Muscle layer of colon (tissue), 2 donors: ENCODE measurements around the gene F13A1.

Source experiments
- H3K27ac ChIP-seq: one replicate; pipeline ENCODE4 v1.7.0; 2013; ENCODE audit warnings: low read depth, mild to moderate bottlenecking, low read length, moderate library complexity
- H3K27me3 ChIP-seq, 2 donors: one replicate each; pipeline ENCODE4 v1.7.0; 2013; ENCODE audit warnings: low read length in 2 of 2, mild to moderate bottlenecking in 2 of 2; ENCODE audit not compliant: insufficient read depth in 2 of 2, control insufficient read depth in 1 of 2
- H3K36me3 ChIP-seq: one replicate; pipeline ENCODE4 v1.7.0; 2013; ENCODE audit warnings: mild to moderate bottlenecking, low read length; ENCODE audit not compliant: insufficient read depth
- H3K4me1 ChIP-seq: one replicate; pipeline ENCODE4 v1.7.0; 2013; ENCODE audit warnings: mild to moderate bottlenecking, low read length; ENCODE audit not compliant: insufficient read depth
- H3K4me3 ChIP-seq, 2 donors: one replicate each; pipeline ENCODE4 v1.7.0; 2013; ENCODE audit warnings: low read length in 2 of 2, low read depth in 1 of 2, mild to moderate bottlenecking in 1 of 2, moderate library complexity in 1 of 2
- H3K9ac ChIP-seq: one replicate; pipeline ENCODE4 v1.7.0; 2013; ENCODE audit warnings: low read length
- H3K9me3 ChIP-seq: one replicate; pipeline ENCODE4 v1.7.0; 2013; ENCODE audit warnings: mild to moderate bottlenecking, low read length
- donor health status: abdominal sarcoma.
- donor health status: Adenocarcinoma of cecum.

Gene F13A1

DNA sequence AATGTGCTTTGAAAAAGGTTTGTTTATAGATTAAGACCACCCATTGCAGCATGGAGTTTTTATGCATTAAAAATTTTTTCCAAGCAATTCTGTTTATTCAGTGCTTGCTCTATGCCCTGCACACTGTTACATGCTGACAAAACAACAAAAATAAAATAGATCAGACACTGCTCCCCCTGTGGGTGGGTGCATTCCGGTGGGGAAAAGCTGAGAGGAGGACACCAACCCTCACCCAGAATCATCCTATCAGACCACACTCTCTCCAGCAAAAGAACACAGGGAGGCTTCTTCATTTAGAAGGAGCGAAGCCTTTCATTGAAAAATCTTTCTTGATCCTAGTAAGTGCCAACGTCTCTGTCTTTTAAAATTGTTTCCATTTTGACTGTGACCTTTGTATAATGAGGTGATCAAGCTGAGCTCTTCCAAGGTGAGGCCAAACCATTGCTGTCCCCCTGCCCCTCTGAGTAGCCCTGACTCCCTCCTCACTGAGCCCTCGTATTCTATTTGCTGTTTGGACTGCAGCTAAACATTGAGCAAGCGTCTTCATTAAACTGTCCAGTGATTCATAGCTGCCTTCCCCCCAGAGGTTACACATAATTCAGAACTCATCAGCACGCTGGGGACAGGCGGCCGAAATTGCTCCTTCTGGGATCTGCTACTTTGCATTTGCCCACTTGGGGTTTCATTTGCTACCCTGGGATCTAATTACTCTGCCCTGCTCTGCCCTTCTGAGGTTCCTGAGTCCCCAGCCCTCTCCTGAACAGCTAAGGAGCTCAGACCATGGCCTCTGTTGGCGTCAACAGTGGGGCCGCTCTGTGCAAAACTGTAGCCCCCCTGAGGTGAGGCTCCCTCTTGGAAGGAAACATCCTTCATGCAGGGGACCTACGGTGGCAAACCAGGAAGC is 102.4 kb downstream of the F13A1 start:
- Histone ChIP-seq H3K4me1 (no peaks in the 10 kb centered on the region), H3K27me3 (no peaks in the 10 kb centered on the region), H3K36me3 (no peaks in the 10 kb centered on the region), H3K4me3 (no peak overlapping the region), H3K9me3 (no peaks in the 10 kb centered on the region), H3K9ac (no peak overlapping the region), H3K27ac (no peak overlapping the region)

DNA sequence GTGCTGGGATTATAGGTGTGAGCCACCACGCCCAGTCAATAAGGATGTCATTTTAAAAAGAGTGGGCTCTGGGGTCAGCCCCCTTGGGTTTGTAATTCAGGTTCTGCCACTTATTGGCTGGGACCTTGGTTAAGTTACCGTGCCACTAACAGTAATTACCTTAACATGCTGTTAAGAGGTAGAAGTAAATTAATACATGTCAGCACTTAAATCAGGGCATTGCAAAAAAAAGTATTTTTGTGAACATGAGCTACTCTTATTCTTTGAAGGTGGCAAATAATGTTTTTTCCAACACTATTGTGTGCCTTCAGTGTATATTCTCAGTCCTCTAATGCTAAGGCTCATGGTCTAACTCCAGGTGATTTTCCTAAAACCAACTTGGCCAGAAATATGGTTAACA is 109.5 kb downstream of the F13A1 start:
- Histone ChIP-seq H3K27me3 (no peaks in the 10 kb centered on the region), H3K4me1 (no peaks in the 10 kb centered on the region), H3K9ac (no peak overlapping the region), H3K27ac (no peak overlapping the region), H3K9me3 (peaks cover 4% of the 10 kb centered on the region), H3K36me3 (no peaks in the 10 kb centered on the region), H3K4me3 (no peak overlapping the region)

DNA sequence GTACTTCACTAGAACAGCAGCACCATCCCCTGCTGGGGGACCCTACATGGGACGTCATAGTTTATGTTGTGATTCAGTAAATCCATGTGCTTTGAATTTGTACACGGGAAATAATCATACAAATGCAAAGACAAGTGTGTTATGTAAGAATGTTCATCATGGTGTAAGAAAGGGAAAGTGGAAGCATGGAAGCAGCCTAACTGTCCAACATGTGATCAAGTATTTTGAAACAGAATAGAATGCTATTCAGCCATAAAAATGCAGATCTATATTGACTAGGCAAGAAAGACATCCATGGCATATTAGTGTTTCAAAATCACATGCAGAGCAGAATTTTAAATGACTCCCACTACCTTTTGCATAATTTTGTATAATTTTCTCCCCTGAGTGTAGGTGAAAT is 117.6 kb downstream of the F13A1 start:
- no peaks in the 10 kb centered on the region for H3K27me3 ChIP-seq
- H3K36me3 ChIP-seq, result no peaks in the 10 kb centered on the region
- no peaks in the 10 kb centered on the region for H3K9me3 ChIP-seq
- H3K4me1 ChIP-seq, result no peaks in the 10 kb centered on the region
- H3K4me3 ChIP-seq, result no peak overlapping the region
- no peak overlapping the region for H3K9ac ChIP-seq
- H3K27ac ChIP-seq, result no peak overlapping the region

DNA sequence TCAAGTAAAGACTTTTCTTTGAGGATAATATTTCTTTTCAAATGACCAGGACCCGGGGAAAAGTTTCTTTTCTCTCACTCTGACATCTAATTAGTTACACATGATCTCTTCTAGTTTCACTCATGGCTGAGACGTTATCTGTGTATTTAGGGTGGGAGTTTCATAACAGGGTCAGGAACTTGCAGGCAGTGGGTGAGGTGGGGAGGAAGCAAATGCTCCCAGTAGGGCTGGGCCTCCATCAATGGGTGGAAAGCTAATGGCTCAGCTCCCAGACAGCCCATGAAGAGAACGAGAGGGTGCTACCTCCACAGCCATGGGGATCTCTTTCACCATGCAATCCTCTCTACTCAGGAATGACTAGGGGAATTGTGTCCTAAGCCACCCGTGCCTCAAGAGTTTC is 119.3 kb downstream of the F13A1 start:
- Histone ChIP-seq H3K27me3 (no peaks in the 10 kb centered on the region), H3K36me3 (no peaks in the 10 kb centered on the region), H3K4me1 (no peaks in the 10 kb centered on the region), H3K9ac (no peak overlapping the region), H3K27ac (no peak overlapping the region), H3K4me3 (no peak overlapping the region), H3K9me3 (no peaks in the 10 kb centered on the region)

DNA sequence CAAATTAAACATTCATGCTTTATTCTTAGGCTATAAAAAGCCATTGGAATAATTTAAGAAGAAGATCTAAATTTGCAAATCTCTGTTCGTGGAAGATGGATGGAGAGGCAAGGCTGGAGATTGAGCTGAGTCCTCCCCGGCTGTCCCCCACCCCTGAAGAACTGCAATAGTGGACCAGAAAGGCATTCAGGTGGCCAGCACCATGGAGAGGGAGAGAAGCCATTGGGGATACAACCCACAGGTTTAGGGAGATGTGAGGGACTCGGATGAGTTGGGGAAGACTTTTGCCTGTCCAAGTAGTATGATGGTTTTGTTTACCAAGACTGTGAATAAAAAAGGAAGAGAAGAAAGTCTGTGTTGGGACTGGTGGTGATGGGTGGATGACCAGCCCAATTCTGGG is 120.8 kb downstream of the F13A1 start:
- H3K9ac ChIP-seq, result no peak overlapping the region
- H3K27ac ChIP-seq, result no peak overlapping the region
- no peaks in the 10 kb centered on the region for H3K27me3 ChIP-seq
- no peak overlapping the region for H3K4me3 ChIP-seq
- no peaks in the 10 kb centered on the region for H3K4me1 ChIP-seq
- no peaks in the 10 kb centered on the region for H3K9me3 ChIP-seq
- H3K36me3 ChIP-seq, result no peaks in the 10 kb centered on the region

DNA sequence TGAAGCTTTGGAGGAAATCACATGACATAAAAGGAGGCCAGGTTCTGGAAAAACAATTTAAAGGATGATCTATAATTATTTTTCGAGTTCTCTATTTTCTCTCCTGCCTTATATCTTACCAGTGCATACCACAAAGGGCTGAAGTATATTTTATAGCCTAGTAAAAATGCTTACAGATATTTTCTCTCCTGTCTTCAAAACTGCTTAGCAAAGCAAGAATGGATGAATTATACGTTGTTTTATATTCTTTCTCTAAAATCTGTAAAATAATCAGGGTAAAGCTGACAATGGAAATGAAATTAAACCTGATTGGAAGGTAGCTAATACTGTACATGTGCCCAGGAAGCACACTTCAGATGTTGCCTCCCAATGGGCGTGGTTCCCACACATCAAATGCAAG is 123.7 kb downstream of the F13A1 start:
- Histone ChIP-seq H3K4me3 (no peak overlapping the region), H3K9ac (no peak overlapping the region), H3K4me1 (no peaks in the 10 kb centered on the region), H3K27ac (no peak overlapping the region), H3K9me3 (no peaks in the 10 kb centered on the region), H3K27me3 (no peaks in the 10 kb centered on the region), H3K36me3 (no peaks in the 10 kb centered on the region)

DNA sequence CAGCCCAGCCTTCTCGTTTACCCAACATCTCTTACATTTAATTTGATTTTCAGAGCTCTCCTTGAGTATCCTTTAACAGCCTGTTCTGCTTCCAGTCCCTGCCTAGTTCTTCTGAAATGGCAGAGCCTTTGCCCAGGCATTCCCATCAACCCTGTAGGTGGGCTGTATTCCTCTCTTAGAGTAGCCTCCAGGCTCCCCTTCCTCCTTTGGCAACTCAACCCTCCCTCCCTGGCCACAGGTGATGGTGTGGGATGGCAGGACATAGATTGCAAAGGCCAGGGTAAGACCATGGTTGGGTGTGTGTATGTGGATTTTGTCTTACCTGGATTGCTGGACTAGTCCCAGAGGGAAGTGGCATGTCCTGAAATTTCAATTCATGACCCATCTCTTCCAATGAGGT is 125.4 kb downstream of the F13A1 start:
- Histone ChIP-seq H3K27ac (no peak overlapping the region), H3K4me3 (no peak overlapping the region), H3K36me3 (no peaks in the 10 kb centered on the region), H3K9me3 (no peaks in the 10 kb centered on the region), H3K4me1 (no peaks in the 10 kb centered on the region), H3K9ac (no peak overlapping the region), H3K27me3 (no peaks in the 10 kb centered on the region)

DNA sequence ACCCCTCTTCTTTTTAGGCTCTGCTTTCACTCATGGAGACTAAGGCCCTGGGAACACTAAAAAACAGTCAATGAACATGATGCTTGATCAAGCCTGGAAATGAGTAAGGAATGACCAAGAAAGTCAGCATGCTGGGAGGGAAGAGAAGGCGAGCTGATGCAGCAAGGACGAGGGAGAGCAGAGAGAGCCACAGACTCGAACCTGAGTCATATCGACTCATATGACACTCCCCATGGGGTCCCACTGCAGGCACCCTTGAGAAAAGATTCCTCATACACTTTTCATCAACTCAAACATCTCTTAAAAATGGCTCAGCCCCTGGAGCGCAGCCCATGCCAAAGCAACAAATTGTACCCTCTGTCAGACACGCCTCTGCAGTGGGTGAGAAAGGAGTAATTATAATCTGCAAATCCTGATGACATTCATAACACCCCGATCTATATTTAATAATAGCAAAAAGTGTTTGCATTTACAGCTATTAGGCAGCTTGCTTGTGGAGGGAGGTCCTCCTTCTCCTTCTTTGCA is 127.2 kb downstream of the F13A1 start:
- Histone ChIP-seq H3K4me1 (no peaks in the 10 kb centered on the region), H3K27me3 (no peaks in the 10 kb centered on the region), H3K9me3 (no peaks in the 10 kb centered on the region), H3K36me3 (no peaks in the 10 kb centered on the region), H3K4me3 (no peak overlapping the region), H3K9ac (no peak overlapping the region), H3K27ac (no peak overlapping the region)

DNA sequence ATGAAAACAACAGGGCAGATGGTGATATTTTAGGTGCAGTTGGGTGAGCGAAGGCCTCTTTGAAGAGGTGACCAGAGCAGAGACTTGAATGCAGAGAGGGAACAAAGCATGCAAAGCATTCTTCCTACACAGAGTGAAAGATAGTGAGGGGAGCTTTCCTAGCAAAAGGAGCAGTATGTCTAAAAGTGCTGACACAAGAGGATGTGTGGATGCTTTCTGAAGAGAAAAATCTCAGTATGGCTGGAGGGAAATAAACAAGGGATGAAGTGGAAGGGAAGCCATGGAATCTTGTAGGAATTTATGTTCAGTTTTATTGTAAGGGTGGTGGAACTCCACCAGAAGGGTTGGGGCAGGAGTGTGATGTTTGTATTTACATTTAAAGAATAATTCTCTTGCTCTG is 128.6 kb downstream of the F13A1 start:
- Histone ChIP-seq H3K9ac (no peak overlapping the region), H3K9me3 (no peaks in the 10 kb centered on the region), H3K36me3 (no peaks in the 10 kb centered on the region), H3K4me1 (no peaks in the 10 kb centered on the region), H3K27me3 (no peaks in the 10 kb centered on the region), H3K27ac (no peak overlapping the region), H3K4me3 (no peak overlapping the region)

DNA sequence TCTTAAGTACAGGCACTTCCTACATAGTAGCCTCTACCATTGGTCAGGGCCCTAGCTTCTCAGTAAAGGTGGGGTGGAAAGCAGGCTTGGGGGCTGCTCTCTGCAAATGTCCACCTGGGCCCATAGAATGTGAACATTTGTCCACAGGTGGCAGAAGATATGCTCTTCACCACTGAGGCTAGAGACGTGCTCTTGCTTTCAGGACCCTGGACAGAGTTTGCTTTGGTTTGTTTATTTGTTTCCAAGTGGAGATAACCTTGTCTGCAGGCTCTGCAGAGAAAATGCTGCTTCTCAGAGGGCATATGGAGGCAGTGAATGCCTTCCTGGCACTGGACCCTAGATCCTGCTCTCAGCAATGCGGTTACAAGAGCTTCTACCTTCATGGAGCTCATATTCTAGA is 129.0 kb downstream of the F13A1 start:
- Histone ChIP-seq H3K4me3 (no peak overlapping the region), H3K9ac (no peak overlapping the region), H3K27me3 (no peaks in the 10 kb centered on the region), H3K27ac (no peak overlapping the region), H3K36me3 (no peaks in the 10 kb centered on the region), H3K9me3 (no peaks in the 10 kb centered on the region), H3K4me1 (no peaks in the 10 kb centered on the region)

DNA sequence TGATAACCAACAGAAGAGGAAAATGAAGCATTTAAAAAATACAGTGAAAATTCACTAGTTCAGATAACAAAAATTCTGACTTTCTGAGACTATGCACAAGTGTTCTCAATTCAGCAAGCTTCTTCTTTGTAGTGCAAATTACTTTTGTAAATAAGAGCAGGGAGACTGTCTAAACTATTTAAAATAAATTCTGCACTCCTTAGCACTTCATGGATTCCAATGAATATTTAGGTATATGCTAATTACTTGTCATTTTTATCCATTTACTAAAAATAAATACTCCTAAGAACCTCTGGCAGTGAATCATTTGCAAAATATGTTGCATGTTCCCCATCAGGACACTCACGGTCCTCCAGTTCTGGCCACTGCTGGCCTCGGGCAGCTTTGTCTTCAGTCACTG is 139.8 kb downstream of the F13A1 start:
- Histone ChIP-seq H3K4me1 (no peaks in the 10 kb centered on the region), H3K36me3 (no peaks in the 10 kb centered on the region), H3K27ac (no peak overlapping the region), H3K4me3 (no peak overlapping the region), H3K27me3 (no peaks in the 10 kb centered on the region), H3K9ac (no peak overlapping the region), H3K9me3 (no peaks in the 10 kb centered on the region)
